SK-N-SH treated with all-trans-retinoic acid at 6 μM for 48 hours (cell line): ENCODE data around the gene DTL.
"Not testable (repeated sequence)": the region's sequence is repeated elsewhere in the genome, so short reads cannot be mapped to it uniquely, and the experiment has no call there.

Experiments
- ATAC-seq: fragments of 200-7000 bp; cut with Tn5 transposase; 3 replicates; pipeline ENCODE4 v1.9.1; 2020; ENCODE audit warnings: mild to moderate bottlenecking, moderate library complexity
- ARNTL ChIP-seq: fragments of 450-650 bp; formaldehyde crosslinking; IDR thresholded peaks from 2 replicates; pipeline ENCODE4 v1.5.0; 2020; ENCODE audit warnings: low read depth, mild to moderate bottlenecking, moderate library complexity, borderline replicate concordance
- BACH2 ChIP-seq: fragments of 250-450 bp; sonication (Bioruptor Pico); IDR thresholded peaks from 2 replicates; pipeline ENCODE4 v1.9.0; 2021; ENCODE audit warnings: mild to moderate bottlenecking, borderline replicate concordance
- CREB5 ChIP-seq: fragments of 250-450 bp; sonication (Bioruptor Pico); IDR thresholded peaks from 2 replicates; pipeline ENCODE4 v1.5.1; 2020; ENCODE audit warnings: low read depth, mild to moderate bottlenecking, moderate library complexity
- CSRNP3 ChIP-seq: fragments of 250-450 bp; sonication (Bioruptor Pico); IDR thresholded peaks from 2 replicates; pipeline ENCODE4 v1.5.1; 2021; ENCODE audit warnings: mild to moderate bottlenecking, moderate library complexity
- ESRRG ChIP-seq: fragments of 250-450 bp; sonication (Bioruptor Pico); IDR thresholded peaks from 2 replicates; pipeline ENCODE4 v1.6.1; 2021; ENCODE audit warnings: mild to moderate bottlenecking
- ISL1 ChIP-seq: fragments of 250-450 bp; sonication (Bioruptor Pico); IDR thresholded peaks from 2 replicates; pipeline ENCODE4 v2.1.2; 2022; ENCODE audit warnings: mild to moderate bottlenecking, moderate library complexity
- PATZ1 ChIP-seq: fragments of 250-450 bp; sonication (Bioruptor Pico); IDR thresholded peaks from 2 replicates; pipeline ENCODE4 v1.8.0; 2020; ENCODE audit warnings: mild to moderate bottlenecking, moderate library complexity, borderline replicate concordance
- POU6F1 ChIP-seq: fragments of 250-450 bp; sonication (Bioruptor Pico); IDR thresholded peaks from 2 replicates; pipeline ENCODE4 v1.8.0; 2021; ENCODE audit warnings: low read depth, mild to moderate bottlenecking, moderate library complexity, borderline replicate concordance
- PPARA ChIP-seq: fragments of 250-450 bp; sonication (Bioruptor Pico); IDR thresholded peaks from 2 replicates; pipeline ENCODE4 v1.5.0; 2020; ENCODE audit warnings: mild to moderate bottlenecking, borderline replicate concordance
- RARB ChIP-seq: fragments of 250-450 bp; sonication (Bioruptor Pico); IDR thresholded peaks from 2 replicates; pipeline ENCODE4 v1.8.0; 2021; ENCODE audit warnings: mild to moderate bottlenecking, moderate library complexity
- SNAI2 ChIP-seq: fragments of 250-450 bp; sonication (Bioruptor Pico); IDR thresholded peaks from 2 replicates; pipeline ENCODE4 v1.5.0; 2020; ENCODE audit warnings: mild to moderate bottlenecking, moderate library complexity
- TCF4 ChIP-seq: fragments of 250-450 bp; sonication (Bioruptor Pico); IDR thresholded peaks from 2 replicates; pipeline ENCODE4 v1.8.0; 2021; ENCODE audit warnings: mild to moderate bottlenecking, moderate library complexity, borderline replicate concordance
- TOX ChIP-seq: fragments of 250-450 bp; sonication (Bioruptor Pico); IDR thresholded peaks from 2 replicates; pipeline ENCODE4 v1.8.0; 2021; ENCODE audit warnings: mild to moderate bottlenecking, moderate library complexity, borderline replicate concordance
- TSHZ2 ChIP-seq: fragments of 250-450 bp; sonication (Bioruptor Pico); IDR thresholded peaks from 2 replicates; pipeline ENCODE4 v1.5.0; 2020; ENCODE audit warnings: mild to moderate bottlenecking, moderate library complexity
- ZC3H10 ChIP-seq: fragments of 250-450 bp; sonication (Bioruptor Pico); IDR thresholded peaks from 2 replicates; pipeline ENCODE4 v1.5.1; 2021; ENCODE audit warnings: mild to moderate bottlenecking, moderate library complexity
- ZFP3 ChIP-seq: fragments of 250-450 bp; sonication (Bioruptor Pico); IDR thresholded peaks from 2 replicates; pipeline ENCODE4 v1.5.0; 2020; ENCODE audit warnings: mild to moderate bottlenecking, moderate library complexity
- ZNF8 ChIP-seq: fragments of 450-650 bp; formaldehyde crosslinking; IDR thresholded peaks from 2 replicates; pipeline ENCODE4 v1.5.0; 2020; ENCODE audit warnings: mild to moderate bottlenecking, moderate library complexity

DTL gene

GRCh38 chr1:212021563-212021962 is 14.0 kb upstream of the DTL start:
- ATAC-seq, result no peak
- TF ChIP-seq TSHZ2 (CRISPR knock-in tag), result no peak
- no peak for TF ChIP-seq ESRRG (CRISPR knock-in tag)
- TF ChIP-seq ZFP3 (CRISPR knock-in tag), result no peak
- TF ChIP-seq ISL1, result no peak
- TF ChIP-seq ZC3H10 (CRISPR knock-in tag), result no peak
- no peak for TF ChIP-seq CREB5 (CRISPR knock-in tag)
- TF ChIP-seq BACH2 (CRISPR knock-in tag), result no peak
- no peak for TF ChIP-seq PATZ1 (CRISPR knock-in tag)
- TF ChIP-seq ZNF8 (CRISPR knock-in tag), result no peak
- TF ChIP-seq SNAI2 (CRISPR knock-in tag), result no peak
- TF ChIP-seq PPARA (CRISPR knock-in tag), result no peak
- TF ChIP-seq POU6F1 (CRISPR knock-in tag), result no peak
- no peak for TF ChIP-seq ARNTL (CRISPR knock-in tag)
- no peak for TF ChIP-seq RARB (CRISPR knock-in tag)
- TF ChIP-seq CSRNP3 (CRISPR knock-in tag), result no peak
- no peak for TF ChIP-seq TOX (CRISPR knock-in tag)

- not testable (repeated sequence) for ATAC-seq
- 0 out of 2 replicates have a peak, but pooled peaks have one; percentile 48 for TF ChIP-seq ZNF8 (CRISPR knock-in tag)
Observed at GRCh38 chr1:212022908-212023307, 12.6 kb upstream of the DTL start.

GRCh38 chr1:212024469-212025149 is 10.9 kb upstream of the DTL start:
- ATAC-seq, result no peak
- TF ChIP-seq ZNF8 (CRISPR knock-in tag) (peak; percentile 98), TCF4 (CRISPR knock-in tag) (no peak), PATZ1 (CRISPR knock-in tag) (no peak)

GRCh38 chr1:212027727-212028126 is 7.8 kb upstream of the DTL start:
- not testable (repeated sequence) for ATAC-seq
